Activated naive CD8-positive, alpha-beta T cell treated with anti-CD3 and anti-CD28 coated beads, Interleukin-2, amount 10 ng/mL, durations not matched to agents 7 days and 5 days (primary cell): ENCODE measurements around the gene MAP3K7. TPM values are rescaled to one million over a fixed set of nuclear protein-coding genes. Genes with fewer than 3 reads are reported as not detected.

Experiments
- ATAC-seq: fragments of 150-1000 bp; cut with Tn5 transposase; one replicate; pipeline ENCODE4 v1.10.0; 2021; ENCODE audit warnings: low read depth, moderate library complexity
- POLR2A ChIA-PET: fragments of 350-600 bp; sonication (Branson Sonifier 250); formaldehyde crosslinking; loops from one replicate; lab custom pipeline; 2021; ENCODE audit warnings: antibody characterized with exemption; lab: Charles Lee
- DNase-seq: peaks from one replicate; pipeline ENCODE4 v3.0.0; 2021
- H3K27ac Mint-ChIP-seq: one replicate; pipeline ENCODE4 v1.8.0; 2022; ENCODE audit warnings: mild to moderate bottlenecking, mixed read lengths
- H3K27me3 Mint-ChIP-seq: one replicate; pipeline ENCODE4 v1.8.0; 2022; ENCODE audit warnings: mild to moderate bottlenecking, moderate library complexity, mixed read lengths
- H3K36me3 Mint-ChIP-seq: one replicate; pipeline ENCODE4 v1.8.0; 2021; ENCODE audit warnings: mild to moderate bottlenecking, mixed read lengths
- H3K4me1 Mint-ChIP-seq: one replicate; pipeline ENCODE4 v1.8.0; 2021; ENCODE audit warnings: mixed read lengths
- H3K4me3 Mint-ChIP-seq: one replicate; pipeline ENCODE4 v1.8.0; 2022; ENCODE audit warnings: mild to moderate bottlenecking, moderate library complexity, mixed read lengths
- H3K9me3 Mint-ChIP-seq: one replicate; pipeline ENCODE4 v1.8.0; 2021; ENCODE audit warnings: mixed read lengths
- total RNA-seq, 2 experiments: library from RNA; stranded (reverse); gene quantifications; one replicate each; pipeline ENCODE4 v1.2.3, GENCODE V29; 2021

The MAP3K7 gene
- total RNA-seq, 2 experiments from 2014 or later = 29.9 to 30.2 TPM

- Mint-ChIP-seq H3K4me3 (peak overlapping the region; percentile 41), H3K27ac (peak overlapping the region; percentile 59), H3K9me3 (no peaks in the 10 kb centered on the region), H3K27me3 (no peaks in the 10 kb centered on the region), H3K36me3 (peaks cover 2% of the 10 kb centered on the region), H3K4me1 (peaks cover 67% of the 10 kb centered on the region)
- DNase-seq (no peak), ATAC-seq (peak; percentile 32)
- POLR2A ChIA-PET = interaction anchor here (1.0 to 1.2 kb wide), 2 partner anchors 53 to 64 kb away, joined by 3 to 4 read pairs; no protein-coding TSS in a partner anchor
Observed at GRCh38 chr6:90466154-90466940, 120.5 kb downstream of the MAP3K7 start.

GRCh38 chr6:90465686-90466085 is 121.2 kb downstream of the MAP3K7 start:
- POLR2A ChIA-PET = interaction anchor here (1.0 kb wide), 1 partner anchor 53 kb away, joined by 4 read pairs; no protein-coding TSS in a partner anchor
- Mint-ChIP-seq H3K27me3 (no peaks in the 10 kb centered on the region), H3K4me1 (peaks cover 65% of the 10 kb centered on the region), H3K4me3 (no peak overlapping the region), H3K27ac (peak overlapping the region; percentile 28), H3K9me3 (no peaks in the 10 kb centered on the region), H3K36me3 (peaks cover 4% of the 10 kb centered on the region)
- DNase-seq = no peak
- ATAC-seq = no peak

- POLR2A ChIA-PET = interaction anchor here (1.7 kb wide), 1 partner anchor 8 kb away, joined by 8 read pairs; no protein-coding TSS in a partner anchor
- H3K36me3 Mint-ChIP-seq = peaks cover 9% of the 10 kb centered on the region
- peak overlapping the region; percentile 74 for H3K27ac Mint-ChIP-seq
- H3K27me3 Mint-ChIP-seq = no peaks in the 10 kb centered on the region
- peaks cover 73% of the 10 kb centered on the region for H3K4me1 Mint-ChIP-seq
- ATAC-seq = no peak
- H3K9me3 Mint-ChIP-seq = peaks cover 1% of the 10 kb centered on the region
- DNase-seq = no peak
- H3K4me3 Mint-ChIP-seq = peak overlapping the region; percentile 14
Observed at GRCh38 chr6:90464507-90464906, 122.4 kb downstream of the MAP3K7 start.

GRCh38 chr6:90463874-90464273 is 123.0 kb downstream of the MAP3K7 start:
- ATAC-seq = no peak
- POLR2A ChIA-PET = interaction anchor here (1.2 to 1.7 kb wide), 2 partner anchors 9 to 71 kb away, joined by 3 to 8 read pairs; no protein-coding TSS in a partner anchor
- H3K9me3 Mint-ChIP-seq = peaks cover 1% of the 10 kb centered on the region

More at GRCh38 chr6:90463874-90464273, 123.0 kb downstream of the MAP3K7 start:
- H3K4me1 Mint-ChIP-seq = peaks cover 74% of the 10 kb centered on the region
- H3K36me3 Mint-ChIP-seq = peaks cover 9% of the 10 kb centered on the region
- H3K27ac Mint-ChIP-seq = peak overlapping the region; percentile 92
- peak overlapping the region; percentile 69 for H3K4me3 Mint-ChIP-seq
- H3K27me3 Mint-ChIP-seq = no peaks in the 10 kb centered on the region
- no peak for DNase-seq
